HG03520 (cell line): ENCODE measurements around the gene R3HDM1.
"Not testable (repeated sequence)": the region's sequence is repeated elsewhere in the genome, so short reads cannot be mapped to it uniquely, and the experiment has no call there.

Experiments used
- ATAC-seq: cut with Tn5 transposase; IDR thresholded peaks from one replicate; pipeline ENCODE4 v1.9.1; 2021; ENCODE audit warnings: mild to moderate bottlenecking, moderate library complexity; ENCODE audit not compliant: unreplicated experiment

Gene R3HDM1

GRCh38 chr2:135637456-135638087 lies 106.3 kb downstream of the R3HDM1 start:
- no peak for ATAC-seq

- ATAC-seq: no peak
These were observed 107.5 kb downstream of the R3HDM1 start for GRCh38 chr2:135638825-135639224.

GRCh38 chr2:135641156-135642068 lies 110.1 kb downstream of the R3HDM1 start:
- ATAC-seq: no peak

- ATAC-seq: no peak
These were observed 116.7 kb downstream of the R3HDM1 start for GRCh38 chr2:135647836-135648579.

GRCh38 chr2:135650721-135651120 lies 119.4 kb downstream of the R3HDM1 start:
- no peak for ATAC-seq

GRCh38 chr2:135651717-135652116 lies 120.4 kb downstream of the R3HDM1 start:
- ATAC-seq: no peak

GRCh38 chr2:135654239-135654638 lies 123.0 kb downstream of the R3HDM1 start:
- not testable (repeated sequence) for ATAC-seq

- ATAC-seq: no peak
These were observed 126.7 kb downstream of the R3HDM1 start for GRCh38 chr2:135657806-135658582.

GRCh38 chr2:135662088-135662487 lies 130.8 kb downstream of the R3HDM1 start:
- no peak for ATAC-seq

GRCh38 chr2:135663148-135663700 lies 131.9 kb downstream of the R3HDM1 start:
- ATAC-seq: no peak

- ATAC-seq: peak; percentile 86
These were observed 133.4 kb downstream of the R3HDM1 start for GRCh38 chr2:135664623-135665068.

- no peak for ATAC-seq
These were observed 135.8 kb downstream of the R3HDM1 start for GRCh38 chr2:135667045-135667444.

GRCh38 chr2:135674453-135674852 lies 143.2 kb downstream of the R3HDM1 start:
- ATAC-seq: no peak

- no peak for ATAC-seq
These were observed 144.7 kb downstream of the R3HDM1 start for GRCh38 chr2:135676031-135676430.

GRCh38 chr2:135679125-135679524 lies 147.8 kb downstream of the R3HDM1 start:
- ATAC-seq: no peak

- ATAC-seq: no peak
These were observed 154.1 kb downstream of the R3HDM1 start for GRCh38 chr2:135685361-135685760.

- no peak for ATAC-seq
These were observed 157.7 kb downstream of the R3HDM1 start for GRCh38 chr2:135688978-135689377.

GRCh38 chr2:135689679-135690078 lies 158.4 kb downstream of the R3HDM1 start:
- ATAC-seq: no peak

- ATAC-seq: no peak
These were observed 163.4 kb downstream of the R3HDM1 start for GRCh38 chr2:135694711-135695110.

GRCh38 chr2:135698838-135699237 lies 167.6 kb downstream of the R3HDM1 start:
- no peak for ATAC-seq
